ENCODE measurements around the gene CTCFL.

The CTCFL gene

DNA sequence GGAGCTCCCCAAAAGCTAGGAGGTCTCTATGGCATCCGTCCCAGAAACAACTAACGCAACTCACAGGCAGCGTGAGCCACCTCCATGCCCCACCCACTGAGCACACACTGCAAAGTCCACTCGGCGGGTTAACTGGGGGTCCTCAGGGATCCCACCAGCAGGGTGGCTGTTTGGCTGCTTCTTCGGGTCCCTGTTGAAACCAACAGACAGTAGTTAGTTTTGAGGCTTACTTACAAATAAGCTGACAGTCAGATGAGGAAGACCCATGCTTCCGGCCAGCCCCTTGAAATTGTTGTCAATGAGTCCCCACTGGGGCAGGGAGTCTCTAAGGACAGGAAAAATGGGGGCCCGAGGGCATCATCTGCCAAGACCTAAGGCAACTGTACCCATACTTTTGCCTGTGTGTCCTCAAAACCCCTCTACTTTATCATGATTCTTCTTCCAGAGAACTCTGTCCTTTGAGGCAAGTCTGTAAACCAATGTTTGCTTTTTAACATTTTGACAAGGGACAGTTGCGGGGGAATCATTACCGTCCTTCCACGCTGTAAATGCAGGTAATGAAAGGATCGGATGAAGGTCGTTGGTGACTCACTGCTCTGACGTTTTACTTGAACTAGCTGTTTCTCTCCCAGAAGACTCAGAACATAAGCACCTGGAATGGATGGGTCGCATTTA is 33.8 kb upstream of the CTCFL start:
- no peak for DNase-seq (ENCODE audit: low read depth, low spot score)
- Histone ChIP-seq H3K27me3 (ENCODE audit: insufficient read depth, insufficient read length) (no peaks in the 10 kb centered on the region), H3K36me3 (ENCODE audit: insufficient read depth, insufficient read length, low read length) (no peaks in the 10 kb centered on the region), H3K4me3 (ENCODE audit: insufficient read length, low read depth) (no peak overlapping the region), H3K9me3 (ENCODE audit: insufficient read depth, low read length) (0 out of 2 replicates have a peak, but pooled peaks cover 8% of the 10 kb centered on the region), H3K9ac (ENCODE audit: insufficient read length, low read depth) (no peak overlapping the region), H3K4me1 (ENCODE audit: insufficient read depth, insufficient read length) (peaks cover 6% of the 10 kb centered on the region)
- TF ChIP-seq YY1 (IDR thresholded peaks at IDR 0.05; ENCODE audit: insufficient read depth, insufficient read length) (no peak), SUZ12 (IDR thresholded peaks at IDR 0.05; ENCODE audit: extremely low read depth, insufficient read depth, insufficient read length) (no peak), ZNF274 (IDR thresholded peaks at IDR 0.05; ENCODE audit: low read depth, low read length) (no peak)

DNA sequence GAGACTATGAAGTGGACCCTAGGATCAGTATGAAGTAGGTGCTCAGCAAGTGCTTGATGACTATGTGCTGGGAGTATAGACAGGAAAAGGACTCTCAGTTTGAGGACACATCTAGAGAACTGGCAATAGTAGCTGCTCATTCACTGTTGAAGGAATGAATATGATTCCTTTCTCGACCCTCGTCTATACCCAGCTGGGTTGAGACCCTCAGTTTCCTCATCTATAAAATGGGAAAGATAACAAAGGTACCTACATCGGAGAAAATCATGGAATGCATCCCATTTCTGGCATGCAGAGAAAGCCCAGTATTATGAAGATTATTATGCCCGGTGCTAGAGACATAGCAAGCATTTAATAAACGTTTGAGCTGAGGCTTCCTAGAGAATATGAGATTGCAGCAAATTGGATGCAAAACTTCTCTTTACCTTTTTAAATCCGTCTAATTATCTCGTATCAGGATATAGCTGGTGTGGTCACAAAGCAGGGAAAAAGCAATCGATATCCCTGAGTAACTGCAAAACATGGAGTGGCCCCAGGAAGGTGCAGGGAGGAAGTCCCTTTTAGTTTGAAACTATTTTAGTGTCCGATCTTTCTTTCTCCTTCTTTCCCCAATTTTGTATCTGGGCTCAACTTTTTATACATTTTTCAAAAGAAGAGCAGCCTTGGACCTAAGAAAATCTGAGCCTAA is 33.1 kb upstream of the CTCFL start:
- Histone ChIP-seq H3K4me3 (ENCODE audit: insufficient read length, low read depth) (no peak overlapping the region), H3K36me3 (ENCODE audit: insufficient read depth, insufficient read length, low read length) (no peaks in the 10 kb centered on the region), H3K9me3 (ENCODE audit: insufficient read depth, low read length) (0 out of 2 replicates have a peak, but pooled peaks cover 2% of the 10 kb centered on the region), H3K4me1 (ENCODE audit: insufficient read depth, insufficient read length) (peaks cover 10% of the 10 kb centered on the region), H3K27me3 (ENCODE audit: insufficient read depth, insufficient read length) (no peaks in the 10 kb centered on the region), H3K9ac (ENCODE audit: insufficient read length, low read depth) (no peak overlapping the region)
- TF ChIP-seq SUZ12 (IDR thresholded peaks at IDR 0.05; ENCODE audit: extremely low read depth, insufficient read depth, insufficient read length) (no peak), YY1 (IDR thresholded peaks at IDR 0.05; ENCODE audit: insufficient read depth, insufficient read length) (no peak), ZNF274 (IDR thresholded peaks at IDR 0.05; ENCODE audit: low read depth, low read length) (no peak)
- DNase-seq (ENCODE audit: low read depth, low spot score), result no peak

DNA sequence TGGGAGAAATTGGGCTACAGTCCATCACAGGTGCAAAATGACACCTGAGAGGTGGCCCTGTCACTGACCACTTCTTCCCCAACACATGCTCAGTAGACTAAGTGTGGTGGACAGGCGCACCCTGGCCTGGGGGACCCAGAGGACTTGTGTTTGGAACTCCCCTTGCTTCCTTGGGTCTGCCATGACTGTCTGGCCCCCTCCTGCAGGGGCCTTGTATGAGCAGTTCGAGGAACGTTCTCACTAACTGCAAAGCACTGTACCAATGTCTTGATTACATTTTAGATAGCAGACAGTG is 32.0 kb upstream of the CTCFL start:
- H3K36me3 ChIP-seq (ENCODE audit: insufficient read depth, insufficient read length, low read length), result no peaks in the 10 kb centered on the region
- TF ChIP-seq ZNF274 (IDR thresholded peaks at IDR 0.05; ENCODE audit: low read depth, low read length) (no peak), SUZ12 (IDR thresholded peaks at IDR 0.05; ENCODE audit: extremely low read depth, insufficient read depth, insufficient read length) (no peak), YY1 (IDR thresholded peaks at IDR 0.05; ENCODE audit: insufficient read depth, insufficient read length) (no peak)
- H3K4me1 ChIP-seq (ENCODE audit: insufficient read depth, insufficient read length), result peaks cover 10% of the 10 kb centered on the region
- no peak overlapping the region for H3K9ac ChIP-seq (ENCODE audit: insufficient read length, low read depth)
- H3K9me3 ChIP-seq (ENCODE audit: insufficient read depth, low read length), result no peaks in the 10 kb centered on the region
- H3K27me3 ChIP-seq (ENCODE audit: insufficient read depth, insufficient read length), result no peaks in the 10 kb centered on the region
- no peak for DNase-seq (ENCODE audit: low read depth, low spot score)
- no peak overlapping the region for H3K4me3 ChIP-seq (ENCODE audit: insufficient read length, low read depth)

DNA sequence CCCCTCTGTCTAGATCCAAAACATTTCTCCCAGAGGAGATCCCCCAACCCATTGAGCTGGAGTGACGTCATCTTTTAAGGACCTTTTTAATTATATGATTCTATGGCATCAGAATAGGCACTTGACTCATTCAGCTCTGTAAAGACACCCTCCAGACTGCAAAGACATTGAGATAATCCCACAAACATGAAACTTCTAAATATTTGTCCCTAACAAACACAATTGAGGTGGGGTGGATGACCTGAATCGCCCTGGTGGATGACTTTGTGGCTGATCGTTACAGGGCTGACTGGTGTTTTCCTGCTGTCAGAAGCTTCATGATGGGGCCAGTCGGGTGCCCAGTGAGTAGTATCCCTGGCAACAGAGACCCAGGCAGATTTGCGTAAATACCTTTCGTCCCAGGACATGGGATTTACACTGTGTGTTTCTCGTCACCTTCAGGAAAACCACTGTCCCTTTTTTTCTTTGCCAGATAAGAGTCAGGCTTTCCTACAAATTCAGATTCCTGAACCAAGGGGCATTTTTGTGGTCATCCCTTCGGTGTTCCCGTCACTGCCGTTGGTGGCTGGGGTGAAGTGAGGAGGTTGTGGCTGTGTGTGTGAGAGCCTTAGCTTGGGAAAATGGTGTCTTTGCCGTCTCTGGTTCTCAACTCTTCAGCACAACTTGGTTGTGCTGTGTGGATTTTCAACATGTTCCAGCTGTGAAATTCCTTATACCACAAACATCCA is 30.7 kb upstream of the CTCFL start:
- Histone ChIP-seq H3K4me3 (ENCODE audit: insufficient read length, low read depth) (no peak overlapping the region), H3K36me3 (ENCODE audit: insufficient read depth, insufficient read length, low read length) (no peaks in the 10 kb centered on the region), H3K27me3 (ENCODE audit: insufficient read depth, insufficient read length) (no peaks in the 10 kb centered on the region), H3K9me3 (ENCODE audit: insufficient read depth, low read length) (no peaks in the 10 kb centered on the region), H3K4me1 (ENCODE audit: insufficient read depth, insufficient read length) (peaks cover 10% of the 10 kb centered on the region), H3K9ac (ENCODE audit: insufficient read length, low read depth) (no peak overlapping the region)
- DNase-seq (ENCODE audit: low read depth, low spot score), result no peak
- TF ChIP-seq SUZ12 (IDR thresholded peaks at IDR 0.05; ENCODE audit: extremely low read depth, insufficient read depth, insufficient read length) (no peak), YY1 (IDR thresholded peaks at IDR 0.05; ENCODE audit: insufficient read depth, insufficient read length) (no peak), ZNF274 (IDR thresholded peaks at IDR 0.05; ENCODE audit: low read depth, low read length) (no peak)

DNA sequence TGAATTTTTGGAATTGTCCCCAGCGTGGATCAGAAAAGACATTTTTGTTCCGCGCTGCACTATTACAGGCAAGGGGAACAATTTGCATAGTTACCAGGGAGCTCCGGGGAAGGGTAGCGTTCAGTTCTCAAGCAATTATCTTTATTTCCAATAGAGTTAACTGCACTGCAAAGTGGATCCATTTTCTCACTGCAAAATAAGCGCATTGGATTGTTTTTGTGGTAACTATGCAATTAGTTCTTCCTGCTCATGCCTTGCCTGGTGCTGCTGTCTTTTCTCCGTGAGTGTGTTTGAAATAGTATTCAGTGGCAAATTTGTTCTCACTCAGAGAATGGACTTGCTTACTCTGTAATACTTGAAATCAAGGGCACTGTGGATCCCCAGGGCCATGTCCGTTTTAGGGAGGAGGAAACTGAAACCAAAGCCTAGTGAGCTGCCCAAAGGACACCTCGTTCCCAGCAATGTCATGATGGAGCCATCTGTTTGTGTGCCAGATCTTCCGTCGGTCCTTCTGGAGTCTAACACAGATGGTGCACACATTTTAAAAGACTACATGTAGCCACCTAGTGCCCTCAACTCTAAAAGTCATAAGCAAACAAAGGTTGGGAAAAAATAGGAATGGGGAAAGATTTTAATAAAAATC is 28.6 kb upstream of the CTCFL start:
- no peaks in the 10 kb centered on the region for H3K36me3 ChIP-seq (ENCODE audit: insufficient read depth, insufficient read length, low read length)
- no peaks in the 10 kb centered on the region for H3K27me3 ChIP-seq (ENCODE audit: insufficient read depth, insufficient read length)
- H3K9ac ChIP-seq (ENCODE audit: insufficient read length, low read depth), result no peak overlapping the region

DNA sequence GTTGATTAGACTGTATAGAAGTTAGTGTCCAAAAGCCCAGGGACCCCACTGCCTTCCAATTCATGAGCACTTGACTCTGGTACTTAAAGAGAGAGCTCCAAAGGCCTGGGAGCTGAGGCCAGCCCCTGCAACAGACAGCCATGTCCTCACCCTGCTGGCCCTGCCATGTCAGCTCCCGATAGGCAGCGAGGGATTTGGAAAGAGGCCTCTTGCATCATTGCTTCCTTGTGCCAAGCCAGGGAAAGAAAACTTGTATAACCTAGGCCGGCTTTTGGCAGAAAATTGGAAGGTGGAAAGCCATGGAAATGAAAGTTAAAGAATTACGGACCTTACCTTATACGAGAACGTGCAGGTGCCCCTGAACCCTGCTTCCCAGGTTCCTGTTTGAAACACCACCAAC is 27.5 kb upstream of the CTCFL start:
- Histone ChIP-seq H3K4me3 (ENCODE audit: insufficient read length, low read depth) (no peak overlapping the region), H3K36me3 (ENCODE audit: insufficient read depth, insufficient read length, low read length) (no peaks in the 10 kb centered on the region), H3K9ac (ENCODE audit: insufficient read length, low read depth) (no peak overlapping the region), H3K4me1 (ENCODE audit: insufficient read depth, insufficient read length) (peaks cover 3% of the 10 kb centered on the region), H3K9me3 (ENCODE audit: insufficient read depth, low read length) (no peaks in the 10 kb centered on the region), H3K27me3 (ENCODE audit: insufficient read depth, insufficient read length) (no peaks in the 10 kb centered on the region)
- DNase-seq (ENCODE audit: low read depth, low spot score), result no peak
- TF ChIP-seq SUZ12 (IDR thresholded peaks at IDR 0.05; ENCODE audit: extremely low read depth, insufficient read depth, insufficient read length) (no peak), ZNF274 (IDR thresholded peaks at IDR 0.05; ENCODE audit: low read depth, low read length) (no peak), YY1 (IDR thresholded peaks at IDR 0.05; ENCODE audit: insufficient read depth, insufficient read length) (no peak)

More for the DNA sequence above, 28.6 kb upstream of the CTCFL start:
- TF ChIP-seq YY1 (IDR thresholded peaks at IDR 0.05; ENCODE audit: insufficient read depth, insufficient read length) (no peak), ZNF274 (IDR thresholded peaks at IDR 0.05; ENCODE audit: low read depth, low read length) (no peak), SUZ12 (IDR thresholded peaks at IDR 0.05; ENCODE audit: extremely low read depth, insufficient read depth, insufficient read length) (no peak)
- Histone ChIP-seq H3K9me3 (ENCODE audit: insufficient read depth, low read length) (no peaks in the 10 kb centered on the region), H3K4me1 (ENCODE audit: insufficient read depth, insufficient read length) (peaks cover 7% of the 10 kb centered on the region), H3K4me3 (ENCODE audit: insufficient read length, low read depth) (no peak overlapping the region)
- no peak for DNase-seq (ENCODE audit: low read depth, low spot score)

Measured in NT2/D1 (cell line).